Skeletal muscle tissue (tissue), 4 donors: ENCODE measurements around the gene C1orf50. TPM values are rescaled to one million over a fixed set of nuclear protein-coding genes. Genes with fewer than 3 reads are reported as not detected.

Experiments
- H3K27ac ChIP-seq: one replicate; pipeline ENCODE4 v1.7.0; 2013; ENCODE audit warnings: mild to moderate bottlenecking, low read depth, low read length, inconsistent platforms
- H3K27me3 ChIP-seq, 3 donors: one replicate each; pipeline ENCODE4 v1.7.0; 2013; ENCODE audit warnings: low read length in 3 of 3; ENCODE audit not compliant: control insufficient read depth in 3 of 3, insufficient read depth in 3 of 3
- H3K36me3 ChIP-seq, 3 donors: one replicate each; pipeline ENCODE4 v1.7.0; 2013; ENCODE audit warnings: low read length in 3 of 3; ENCODE audit not compliant: control insufficient read depth in 3 of 3, insufficient read depth in 3 of 3
- H3K4me1 ChIP-seq, 3 donors: one replicate each; pipeline ENCODE4 v1.7.0; 2013; ENCODE audit warnings: low read length in 3 of 3, mild to moderate bottlenecking in 3 of 3; ENCODE audit not compliant: control insufficient read depth in 3 of 3, insufficient read depth in 3 of 3
- H3K4me3 ChIP-seq, 3 donors: one replicate each; pipeline ENCODE4 v1.7.0; 2013; ENCODE audit warnings: low read length in 3 of 3
- H3K9ac ChIP-seq, 3 donors: one replicate each; pipeline ENCODE4 v1.7.0; 2013; ENCODE audit warnings: low read length in 3 of 3, mild to moderate bottlenecking in 3 of 3, moderate library complexity in 2 of 3, low read depth in 1 of 3
- H3K9me3 ChIP-seq, 3 donors: one replicate each; pipeline ENCODE4 v1.7.0; 2013; ENCODE audit warnings: low read length in 3 of 3; ENCODE audit not compliant: control insufficient read depth in 3 of 3
- total RNA-seq: library from RNA; depleted of rRNA; stranded (reverse); fragments of >200 nt; gene quantifications from one replicate; pipeline ENCODE4 v1.2.3, GENCODE V29; 2014
- donor health status: Osteomylitis.

Gene C1orf50
- total RNA-seq, 1 donor from 2014 or later: 5.7 TPM

- Histone ChIP-seq H3K9me3 (no peaks in the 10 kb centered on the region), H3K4me1 (peaks cover 9 to 17% (median 10%) of the 10 kb centered on the region in 3 donors), H3K36me3 (peaks cover 0 to 3% (median 2%) of the 10 kb centered on the region in 3 donors), H3K27ac (peak within 1 kb of the TSS; percentile 94), H3K27me3 (no peaks in the 10 kb centered on the region), H3K9ac (peak within 1 kb of the TSS; percentile 91 to 98 (median 95)), H3K4me3 (peak within 1 kb of the TSS; percentile 88 to 95 (median 92))
Observed at GRCh38 chr1:42816585-42817439, 49.8 kb downstream of the C1orf50 start, which contains the start of the genes ERMAP and SVBP. Gene ERMAP (plus strand): TSS chr1:42817122. CDS start chr1:42830449, 13,327 bp downstream. Gene SVBP (minus strand): TSS chr1:42817397. CDS start chr1:42816544, 853 bp downstream.

GRCh38 chr1:42817440-42817767, 50.4 kb downstream of the C1orf50 start:
- peak overlapping the region in 2 of 3 donors; percentile 34 to 51 for H3K9ac ChIP-seq
- peak overlapping the region; percentile 94 for H3K27ac ChIP-seq
- no peaks in the 10 kb centered on the region for H3K9me3 ChIP-seq
- peak overlapping the region; percentile 58 to 89 (median 72) for H3K4me3 ChIP-seq
- H3K4me1 ChIP-seq: peaks cover 9 to 17% (median 13%) of the 10 kb centered on the region in 3 donors
- H3K27me3 ChIP-seq: no peaks in the 10 kb centered on the region
- H3K36me3 ChIP-seq: peaks cover 0 to 3% (median 2%) of the 10 kb centered on the region in 3 donors

DNA sequence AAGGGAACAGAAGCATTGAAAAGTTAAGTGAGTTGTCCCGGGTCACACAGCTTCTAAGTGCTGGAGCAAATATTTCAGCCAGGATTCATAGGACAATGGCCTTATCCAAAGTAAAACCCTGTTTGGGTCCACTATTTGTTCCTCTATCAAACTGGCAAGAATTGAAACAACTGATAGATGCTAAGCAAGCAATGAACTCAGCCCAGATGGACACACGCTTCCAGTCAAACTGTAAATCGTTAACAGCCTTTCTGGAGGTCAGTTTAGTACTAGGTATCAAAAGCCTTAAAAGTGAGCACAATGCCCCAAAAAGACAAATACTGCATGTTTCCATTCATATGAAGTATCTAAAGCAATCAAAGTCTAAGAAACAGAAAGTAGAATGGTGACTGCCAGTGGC, 50.9 kb downstream of the C1orf50 start:
- H3K27me3 ChIP-seq: no peaks in the 10 kb centered on the region
- peaks cover 9 to 17% (median 13%) of the 10 kb centered on the region in 3 donors for H3K4me1 ChIP-seq
- H3K36me3 ChIP-seq: peaks cover 0 to 3% (median 2%) of the 10 kb centered on the region in 3 donors
- no peaks in the 10 kb centered on the region for H3K9me3 ChIP-seq
- H3K27ac ChIP-seq: no peak overlapping the region
- peak overlapping the region in 1 of 3 donors; percentile 34 for H3K9ac ChIP-seq
- H3K4me3 ChIP-seq: peak overlapping the region in 2 of 3 donors; percentile 58 to 89

DNA sequence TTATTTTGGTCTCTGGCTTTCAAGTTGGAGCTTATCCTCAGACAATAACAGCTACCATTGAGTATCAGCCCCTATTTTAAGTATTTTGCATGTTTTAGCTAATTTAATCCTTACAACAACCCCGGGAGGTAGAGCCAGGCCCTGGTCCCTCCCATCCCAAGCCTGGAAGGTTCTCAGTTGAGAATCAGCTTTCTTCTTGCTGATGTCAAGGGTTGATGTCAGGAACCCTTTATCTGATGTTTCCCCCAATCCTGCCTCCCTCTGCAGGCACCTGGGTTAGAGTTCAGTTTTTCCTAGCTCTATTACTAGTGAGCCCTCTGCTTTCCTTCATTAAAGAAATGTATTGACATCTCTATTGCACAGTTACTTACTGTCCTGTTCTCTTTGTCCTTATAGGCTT, 53.8 kb downstream of the C1orf50 start:
- H3K27me3 ChIP-seq: no peaks in the 10 kb centered on the region
- H3K9ac ChIP-seq: no peak overlapping the region
- no peak overlapping the region for H3K4me3 ChIP-seq
- H3K36me3 ChIP-seq: no peaks in the 10 kb centered on the region
- H3K9me3 ChIP-seq: no peaks in the 10 kb centered on the region
- no peak overlapping the region for H3K27ac ChIP-seq
- H3K4me1 ChIP-seq: peaks cover 9 to 15% (median 13%) of the 10 kb centered on the region in 3 donors

GRCh38 chr1:42821690-42822089, 54.6 kb downstream of the C1orf50 start:
- Histone ChIP-seq H3K4me3 (no peak overlapping the region), H3K4me1 (peaks cover 0 to 6% (median 4%) of the 10 kb centered on the region in 3 donors), H3K9me3 (no peaks in the 10 kb centered on the region), H3K27ac (no peak overlapping the region), H3K9ac (no peak overlapping the region), H3K27me3 (no peaks in the 10 kb centered on the region), H3K36me3 (no peaks in the 10 kb centered on the region)

DNA sequence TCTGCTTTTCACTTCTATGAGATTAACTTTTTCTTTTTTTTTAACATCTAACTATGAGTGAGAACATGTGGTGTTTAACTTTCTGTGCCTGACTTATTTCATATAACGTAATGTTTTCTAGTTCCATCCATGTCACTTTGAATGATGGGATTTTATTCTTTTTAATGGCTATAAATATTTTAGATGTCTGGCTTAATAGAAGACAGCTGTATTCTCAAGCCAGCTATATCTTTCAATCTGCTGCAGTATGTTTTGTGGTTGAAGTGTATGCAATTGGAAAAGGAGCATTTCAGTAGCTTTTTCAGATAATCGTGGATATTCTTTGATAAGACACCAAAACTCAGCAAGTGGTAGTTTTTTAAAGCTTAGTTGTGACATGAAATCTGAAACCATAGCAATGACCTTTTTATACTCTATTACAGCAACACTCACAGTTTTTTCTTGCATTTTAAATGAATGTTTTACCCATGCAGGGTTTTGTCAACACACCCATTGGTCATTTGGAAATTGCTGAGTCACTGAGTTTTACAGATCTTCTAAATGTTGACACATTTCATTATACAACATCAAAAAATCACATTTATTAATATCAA, 55.8 kb downstream of the C1orf50 start:
- Histone ChIP-seq H3K36me3 (no peaks in the 10 kb centered on the region), H3K27me3 (no peaks in the 10 kb centered on the region), H3K9me3 (no peaks in the 10 kb centered on the region), H3K27ac (no peak overlapping the region), H3K4me1 (peaks cover 0 to 3% (median under 1%) of the 10 kb centered on the region in 3 donors), H3K4me3 (no peak overlapping the region), H3K9ac (no peak overlapping the region)

DNA sequence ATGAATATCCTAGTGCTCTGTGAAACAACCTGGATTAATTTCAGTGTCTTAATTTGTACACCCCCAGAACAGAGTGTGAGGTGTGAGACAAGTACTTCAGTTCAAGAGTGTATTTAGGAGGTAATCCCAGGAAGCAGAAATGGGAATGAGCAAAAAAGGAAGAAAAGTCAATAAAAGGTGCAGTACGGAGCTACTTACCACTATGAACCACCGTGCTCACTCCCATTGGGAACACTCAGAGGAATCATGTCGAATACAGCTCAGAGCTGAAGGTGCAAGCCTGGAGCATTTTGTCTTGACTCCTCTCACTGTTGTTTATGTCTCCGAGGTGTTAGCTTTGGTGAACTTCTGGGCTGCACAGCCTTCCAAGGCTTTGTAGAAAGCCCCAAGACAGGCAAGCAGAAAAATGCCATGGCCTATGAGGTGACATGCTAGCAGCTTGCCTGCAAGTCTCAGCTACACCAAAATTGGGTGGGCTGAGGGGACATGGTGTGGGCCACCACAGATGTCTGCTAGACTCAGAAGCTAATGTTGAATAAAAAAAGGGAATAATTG, 57.5 kb downstream of the C1orf50 start:
- H3K9me3 ChIP-seq: no peaks in the 10 kb centered on the region
- no peak overlapping the region for H3K4me3 ChIP-seq
- H3K36me3 ChIP-seq: peaks cover 0 to 4% (median 0%) of the 10 kb centered on the region in 3 donors
- no peak overlapping the region for H3K9ac ChIP-seq
- H3K27ac ChIP-seq: no peak overlapping the region
- H3K27me3 ChIP-seq: no peaks in the 10 kb centered on the region
- peaks cover 0 to 3% (median 0%) of the 10 kb centered on the region in 3 donors for H3K4me1 ChIP-seq

DNA sequence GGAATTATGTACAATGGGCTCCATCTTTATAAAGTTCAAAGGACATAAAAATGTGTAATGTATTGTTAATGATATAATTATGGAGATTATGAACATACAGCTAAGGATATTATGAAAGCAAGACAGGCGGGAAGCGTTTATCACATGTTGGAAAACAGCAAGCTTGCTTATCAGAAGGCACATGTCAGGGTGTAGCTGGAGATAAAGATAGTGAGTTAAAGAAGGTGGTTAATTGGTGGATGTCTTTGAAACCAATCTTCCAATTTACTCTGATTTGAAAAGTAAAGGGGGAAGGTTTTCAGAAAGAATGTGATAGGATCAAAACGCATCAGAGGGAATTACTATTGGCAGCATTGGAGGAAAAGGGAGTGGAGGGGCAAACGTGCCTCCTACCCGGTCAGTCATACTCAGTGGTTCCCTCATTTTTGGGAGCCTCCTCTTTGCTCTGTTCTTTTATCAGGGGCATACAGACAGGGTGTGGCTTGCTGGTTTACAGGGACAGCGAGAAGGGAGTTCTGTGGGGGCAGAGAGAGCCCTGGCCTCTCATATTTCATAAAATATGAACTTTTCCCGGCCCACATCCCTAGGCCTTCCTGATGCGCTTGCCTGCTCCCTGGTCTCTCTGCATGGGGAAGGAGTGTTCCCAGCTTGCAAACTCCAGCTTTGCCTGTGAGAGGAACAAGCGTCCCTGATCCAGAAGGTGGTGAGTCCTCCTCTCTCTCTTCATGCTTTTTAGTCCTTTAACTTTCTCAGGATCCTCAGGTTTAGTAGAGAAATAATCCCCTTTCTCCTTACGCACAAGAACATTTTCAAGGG, 58.2 kb downstream of the C1orf50 start:
- Histone ChIP-seq H3K36me3 (peaks cover 0 to 11% (median 0%) of the 10 kb centered on the region in 3 donors), H3K27ac (no peak overlapping the region), H3K4me1 (peaks cover 0 to 3% (median 0%) of the 10 kb centered on the region in 3 donors), H3K9me3 (no peaks in the 10 kb centered on the region), H3K9ac (no peak overlapping the region), H3K4me3 (no peak overlapping the region), H3K27me3 (no peaks in the 10 kb centered on the region)
